LNCAP (cell line): Measurements from ENCODE around the gene ZNF365.

Source experiments
- TF ChIP-seq, protein P1 (sequence below): fragments of 450-650 bp; IDR thresholded peaks from 2 replicates; pipeline ENCODE4 v1.5.1; 2017; ENCODE audit warnings: mild to moderate bottlenecking

Gene ZNF365

DNA sequence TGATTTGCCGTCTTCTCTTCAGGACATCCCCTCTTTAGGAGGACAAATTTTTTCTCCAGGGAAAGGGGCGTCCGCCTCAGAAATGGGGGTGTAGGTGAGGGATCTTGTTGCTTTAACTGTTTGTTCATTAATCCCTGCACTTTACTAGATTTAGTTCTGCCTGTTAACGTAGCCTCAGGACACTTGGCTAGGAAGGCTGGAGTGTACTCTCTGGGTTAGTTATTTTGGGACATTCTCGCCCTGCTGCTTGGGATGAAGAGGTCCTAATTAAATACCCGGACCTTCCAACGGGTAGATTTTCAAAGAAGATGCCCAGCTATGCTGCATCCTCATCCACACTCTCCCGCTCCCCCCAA, 552 bp upstream of the ZNF365 start:
- TF ChIP-seq, protein P1, sequence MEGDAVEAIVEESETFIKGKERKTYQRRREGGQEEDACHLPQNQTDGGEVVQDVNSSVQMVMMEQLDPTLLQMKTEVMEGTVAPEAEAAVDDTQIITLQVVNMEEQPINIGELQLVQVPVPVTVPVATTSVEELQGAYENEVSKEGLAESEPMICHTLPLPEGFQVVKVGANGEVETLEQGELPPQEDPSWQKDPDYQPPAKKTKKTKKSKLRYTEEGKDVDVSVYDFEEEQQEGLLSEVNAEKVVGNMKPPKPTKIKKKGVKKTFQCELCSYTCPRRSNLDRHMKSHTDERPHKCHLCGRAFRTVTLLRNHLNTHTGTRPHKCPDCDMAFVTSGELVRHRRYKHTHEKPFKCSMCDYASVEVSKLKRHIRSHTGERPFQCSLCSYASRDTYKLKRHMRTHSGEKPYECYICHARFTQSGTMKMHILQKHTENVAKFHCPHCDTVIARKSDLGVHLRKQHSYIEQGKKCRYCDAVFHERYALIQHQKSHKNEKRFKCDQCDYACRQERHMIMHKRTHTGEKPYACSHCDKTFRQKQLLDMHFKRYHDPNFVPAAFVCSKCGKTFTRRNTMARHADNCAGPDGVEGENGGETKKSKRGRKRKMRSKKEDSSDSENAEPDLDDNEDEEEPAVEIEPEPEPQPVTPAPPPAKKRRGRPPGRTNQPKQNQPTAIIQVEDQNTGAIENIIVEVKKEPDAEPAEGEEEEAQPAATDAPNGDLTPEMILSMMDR, result no peak

GRCh38 chr10:62374862-62375710, 917 bp downstream of the ZNF365 start:
- TF ChIP-seq, protein P1, result no peak

DNA sequence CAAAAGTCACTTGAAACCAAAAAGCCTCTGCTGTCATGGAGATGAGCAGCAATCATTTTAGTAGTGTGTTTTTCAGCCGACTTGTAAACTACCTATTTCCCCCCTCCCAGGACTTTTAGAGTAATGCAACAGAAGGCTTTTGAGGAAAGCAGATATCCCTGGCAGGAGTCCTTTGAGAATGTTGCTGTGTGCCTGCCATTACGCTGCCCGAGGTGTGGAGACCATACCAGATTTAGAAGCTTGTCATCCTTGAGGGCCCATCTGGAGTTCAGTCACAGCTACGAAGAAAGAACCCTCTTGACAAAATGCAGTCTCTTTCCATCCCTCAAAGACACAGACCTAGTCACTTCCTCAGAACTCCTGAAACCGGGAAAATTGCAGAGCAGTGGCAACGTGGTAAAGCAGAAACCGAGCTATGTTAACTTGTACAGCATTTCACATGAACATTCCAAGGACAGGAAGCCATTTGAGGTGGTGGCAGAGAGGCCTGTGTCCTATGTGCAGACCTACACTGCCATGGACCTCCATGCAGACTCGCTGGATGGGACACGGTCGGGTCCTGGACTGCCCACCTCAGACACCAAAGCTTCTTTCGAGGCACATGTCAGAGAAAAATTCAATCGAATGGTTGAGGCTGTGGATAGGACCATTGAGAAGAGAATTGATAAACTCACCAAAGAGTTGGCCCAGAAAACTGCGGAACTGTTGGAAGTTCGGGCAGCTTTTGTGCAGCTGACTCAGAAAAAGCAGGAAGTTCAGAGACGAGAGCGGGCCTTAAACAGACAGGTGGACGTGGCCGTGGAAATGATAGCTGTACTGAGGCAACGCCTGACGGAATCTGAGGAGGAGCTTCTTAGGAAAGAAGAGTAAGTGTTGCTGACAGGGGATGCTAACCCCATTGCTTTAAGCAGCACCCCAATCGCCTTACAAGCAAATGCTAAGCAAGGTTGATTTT, 2.2 kb downstream of the ZNF365 start:
- TF ChIP-seq, protein P1, result no peak

- TF ChIP-seq, protein P1, result no peak
These were observed 2.9 kb downstream of the ZNF365 start for GRCh38 chr10:62377026-62377415.

GRCh38 chr10:62377966-62378365, 3.8 kb downstream of the ZNF365 start:
- TF ChIP-seq, protein P1, result no peak

GRCh38 chr10:62379394-62379793, 5.2 kb downstream of the ZNF365 start:
- TF ChIP-seq, protein P1, result no peak

DNA sequence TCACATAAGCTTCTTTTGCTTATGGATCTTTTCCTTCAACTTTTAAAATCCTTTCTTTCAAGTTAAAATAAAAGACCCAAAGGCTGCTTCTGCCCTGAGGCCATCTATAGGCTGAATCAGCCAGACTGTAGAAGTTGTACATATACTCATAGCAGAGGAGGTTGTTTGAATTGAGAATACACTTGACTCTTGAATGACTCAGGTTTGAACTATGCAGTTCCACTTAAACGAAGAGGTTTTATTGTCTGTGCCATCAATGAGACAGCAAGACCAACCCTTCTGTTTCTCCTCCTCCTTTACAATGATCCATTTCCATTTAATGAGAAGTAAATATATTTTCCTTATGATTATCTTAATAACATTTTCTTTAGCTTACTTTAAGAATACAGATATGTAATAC, 5.8 kb downstream of the ZNF365 start:
- TF ChIP-seq, protein P1, result no peak
